T-helper 17 cell (primary cell): ENCODE data around the gene P2RY6. TPM values are rescaled to one million over a fixed set of nuclear protein-coding genes. Genes with fewer than 3 reads are reported as not detected.
"Not testable (repeated sequence)": the region's sequence is repeated elsewhere in the genome, so short reads cannot be mapped to it uniquely, and the experiment has no call there.

ENCODE experiments used
- ATAC-seq: fragments of 150-1000 bp; cut with Tn5 transposase; 2 replicates; pipeline ENCODE4 v1.10.0; 2021; ENCODE audit warnings: mild to moderate bottlenecking, moderate library complexity
- DNase-seq, 3 donors: peaks; one replicate each; pipeline versions ENCODE4 v3.0.0 to v3.0.0-alpha.2; 2020 to 2021
- H3K9me3 ChIP-seq: one replicate; pipeline ENCODE4 v1.7.0; 2013; ENCODE audit warnings: low read length, mild to moderate bottlenecking; ENCODE audit not compliant: control insufficient read depth, poor library complexity, severe bottlenecking
- H3K27ac Mint-ChIP-seq: one replicate; pipeline ENCODE4 v1.8.0; 2022; ENCODE audit warnings: mild to moderate bottlenecking, moderate library complexity, mixed read lengths
- H3K27me3 Mint-ChIP-seq: one replicate; pipeline ENCODE4 v1.8.0; 2022; ENCODE audit warnings: mixed read lengths
- H3K36me3 Mint-ChIP-seq: one replicate; pipeline ENCODE4 v1.8.0; 2022; ENCODE audit warnings: low read depth, mixed read lengths
- H3K4me1 Mint-ChIP-seq: one replicate; pipeline ENCODE4 v1.8.0; 2022; ENCODE audit warnings: mild to moderate bottlenecking, mixed read lengths
- H3K4me3 Mint-ChIP-seq: one replicate; pipeline ENCODE4 v1.8.0; 2022; ENCODE audit warnings: mild to moderate bottlenecking, moderate library complexity, mixed read lengths
- total RNA-seq, 4 donors: library from RNA in 2 of 4; stranded (reverse) in 2 of 4; gene quantifications; one replicate each; pipeline ENCODE4 v1.2.3 and lab custom pipeline; 2022 to 2026

Gene P2RY6
- total RNA-seq, 2 donors from 2014 or later: not detected

DNA sequence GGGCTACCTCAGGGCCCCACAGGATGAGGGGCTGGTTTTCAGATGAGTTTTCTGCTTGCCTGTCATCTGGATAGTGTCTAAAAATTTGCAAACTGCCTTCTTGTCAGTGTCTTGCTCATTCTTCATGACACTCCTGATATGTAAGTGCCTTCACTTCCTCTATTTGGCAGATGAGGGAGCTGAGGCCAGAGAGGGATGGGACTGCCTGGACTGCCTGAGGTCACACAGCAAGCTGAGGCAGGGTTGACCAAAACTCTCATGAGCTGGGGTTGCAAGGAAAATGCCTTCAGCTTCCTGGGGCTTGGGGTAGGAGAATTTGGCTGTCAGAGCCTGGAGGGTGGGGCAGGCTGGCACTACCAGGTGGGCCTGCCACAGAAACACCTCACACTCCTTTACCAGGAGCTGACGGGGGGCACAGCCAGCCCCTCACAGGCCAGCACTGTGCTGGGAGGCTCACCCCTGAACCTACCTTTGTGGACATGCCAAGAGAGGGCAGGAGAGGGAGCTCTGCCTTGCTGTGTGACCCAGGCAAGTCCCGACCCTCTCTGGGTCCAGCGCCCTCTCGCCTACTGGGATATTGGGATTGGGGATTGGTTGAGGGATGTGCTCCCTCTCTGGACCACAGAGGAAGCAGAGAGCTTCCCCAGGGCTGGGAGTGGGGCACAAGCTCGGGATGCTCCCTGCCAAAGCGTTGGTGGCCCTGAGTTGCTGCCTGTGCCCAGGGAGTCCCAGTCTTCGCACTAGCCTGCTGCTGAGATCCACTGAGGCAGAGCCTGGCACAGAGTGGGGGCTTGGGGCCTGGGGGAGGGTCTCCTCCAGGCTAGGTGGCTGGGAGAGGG, 1.9 kb upstream of the P2RY6 start:
- Mint-ChIP-seq H3K36me3 (no peaks in the 10 kb centered on the region), H3K27me3 (peaks cover 57% of the 10 kb centered on the region)

DNA sequence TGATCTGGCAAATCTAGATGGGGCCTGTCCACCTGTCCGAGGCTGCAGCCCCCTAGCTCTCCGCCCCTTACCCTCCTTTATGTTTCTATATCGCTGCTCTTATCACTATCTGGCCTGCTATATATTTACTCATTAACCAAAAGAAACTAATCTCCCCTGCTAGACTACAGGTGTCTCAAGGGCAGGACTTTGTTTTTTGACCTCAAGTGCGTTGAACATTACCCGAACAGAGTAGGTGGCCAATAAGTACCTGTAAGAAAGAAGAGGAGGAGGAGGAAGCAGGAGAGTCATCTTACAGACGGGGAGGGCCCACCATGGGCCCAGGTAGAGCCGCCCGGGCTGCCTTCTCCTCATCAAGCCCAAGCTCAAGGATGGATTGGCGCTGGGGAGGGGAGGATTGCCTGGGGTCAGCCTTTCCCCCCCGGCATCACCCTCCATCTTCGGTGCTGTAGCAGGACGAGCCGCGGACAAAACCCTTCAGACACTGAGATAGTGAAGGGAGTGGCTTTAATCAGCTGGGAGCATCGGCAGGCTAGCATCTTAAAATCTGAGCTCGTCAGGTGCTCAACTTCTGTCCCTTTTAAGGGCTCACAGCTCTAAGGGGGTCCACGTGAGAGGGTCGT, 1.2 kb upstream of the P2RY6 start:
- ATAC-seq (no peak), DNase-seq (no peak)
- Mint-ChIP-seq H3K4me3 (no peak overlapping the region), H3K27ac (no peak overlapping the region), H3K4me1 (no peaks in the 10 kb centered on the region), H3K27me3 (peaks cover 50% of the 10 kb centered on the region), H3K36me3 (no peaks in the 10 kb centered on the region)
- H3K9me3 ChIP-seq: no peaks in the 10 kb centered on the region

More for the DNA sequence above, 1.9 kb upstream of the P2RY6 start:
- no peak overlapping the region for H3K27ac Mint-ChIP-seq
- ATAC-seq (no peak), DNase-seq (no peak)
- no peaks in the 10 kb centered on the region for H3K4me1 Mint-ChIP-seq
- H3K4me3 Mint-ChIP-seq: no peak overlapping the region
- no peaks in the 10 kb centered on the region for H3K9me3 ChIP-seq

DNA sequence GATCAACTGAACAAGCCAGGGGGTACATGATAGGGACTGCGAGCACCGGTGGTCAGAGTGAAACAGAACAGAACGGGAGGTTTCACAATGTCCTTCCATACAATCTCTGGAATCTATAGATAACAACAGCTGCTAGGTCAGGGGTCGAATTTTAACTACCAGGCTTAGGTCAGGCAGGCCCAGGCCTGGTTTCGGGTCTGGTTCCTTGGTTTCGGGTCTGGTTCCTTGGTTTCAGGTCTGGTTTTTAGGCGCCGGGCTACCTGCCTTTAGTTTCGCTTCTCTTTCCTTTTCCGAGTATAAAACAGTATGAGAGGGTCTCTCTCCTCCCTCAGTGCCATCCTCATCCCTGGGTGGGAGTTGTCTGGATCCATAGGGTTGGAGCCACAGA, 666 bp upstream of the P2RY6 start:
- not testable (repeated sequence) for H3K4me1 Mint-ChIP-seq, ATAC-seq, DNase-seq, H3K27ac Mint-ChIP-seq, H3K9me3 ChIP-seq, H3K4me3 Mint-ChIP-seq, H3K36me3 Mint-ChIP-seq
- peaks cover 48% of the 10 kb centered on the region for H3K27me3 Mint-ChIP-seq

DNA sequence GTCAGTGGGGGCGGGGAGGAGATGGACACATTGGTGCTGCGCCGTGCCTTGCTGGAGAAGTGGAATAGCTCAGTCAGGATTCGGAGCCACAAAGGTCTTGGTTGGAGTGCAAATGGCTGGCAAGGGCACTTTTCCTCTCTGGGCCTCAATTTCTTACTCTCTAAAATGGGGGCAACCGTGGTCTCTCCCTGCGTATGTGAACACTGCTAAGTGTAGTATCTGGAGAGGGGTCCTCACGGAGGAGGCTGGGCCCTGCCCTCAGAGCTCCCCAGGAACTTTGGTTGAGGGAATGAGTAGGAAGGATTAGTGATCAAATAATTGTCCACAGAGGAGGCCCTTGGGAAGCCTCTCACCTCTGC, 521 bp downstream of the P2RY6 start:
- no peak overlapping the region for H3K27ac Mint-ChIP-seq
- ATAC-seq: no peak
- H3K4me1 Mint-ChIP-seq: no peaks in the 10 kb centered on the region
- peaks cover 43% of the 10 kb centered on the region for H3K27me3 Mint-ChIP-seq
- H3K4me3 Mint-ChIP-seq: no peak overlapping the region
- H3K36me3 Mint-ChIP-seq: no peaks in the 10 kb centered on the region
- no peak for DNase-seq
- no peaks in the 10 kb centered on the region for H3K9me3 ChIP-seq

DNA sequence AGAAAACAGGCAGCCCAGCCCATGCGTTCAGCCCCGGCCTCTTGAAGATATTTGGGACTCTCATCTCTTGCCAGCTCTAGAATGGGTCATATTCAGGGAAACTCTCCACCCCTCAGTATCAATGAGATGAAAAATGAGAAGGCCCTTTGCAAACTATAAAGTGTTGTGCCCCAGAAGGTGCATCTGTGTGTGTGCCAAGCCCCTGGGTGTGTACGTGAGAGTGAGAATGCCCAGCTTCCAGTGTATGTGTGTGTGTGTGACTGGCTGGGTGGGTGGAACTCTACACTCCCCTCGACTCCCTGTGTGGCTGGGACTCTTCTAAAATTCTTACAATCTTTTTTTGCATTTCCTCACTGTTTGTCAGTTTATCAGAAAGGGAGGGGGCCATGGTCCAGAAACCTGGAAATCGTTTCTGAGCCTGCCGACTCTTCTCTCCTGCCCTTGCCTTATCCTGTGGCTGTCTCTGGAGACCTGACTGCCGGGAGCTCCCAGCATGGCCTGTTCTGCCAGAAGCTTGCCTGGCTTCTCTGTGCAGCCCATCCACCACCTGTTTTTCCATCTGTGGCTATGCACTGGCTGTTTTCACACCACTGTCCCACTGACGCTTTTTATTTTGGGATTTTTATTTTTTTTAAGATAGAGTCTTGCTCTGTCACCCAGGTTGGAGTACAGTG, 1.2 kb downstream of the P2RY6 start:
- no peaks in the 10 kb centered on the region for H3K9me3 ChIP-seq
- H3K4me1 Mint-ChIP-seq: no peaks in the 10 kb centered on the region
- ATAC-seq (no peak), DNase-seq (no peak)
- no peak overlapping the region for H3K27ac Mint-ChIP-seq
- H3K4me3 Mint-ChIP-seq: no peak overlapping the region
- peaks cover 37% of the 10 kb centered on the region for H3K27me3 Mint-ChIP-seq
- no peaks in the 10 kb centered on the region for H3K36me3 Mint-ChIP-seq

DNA sequence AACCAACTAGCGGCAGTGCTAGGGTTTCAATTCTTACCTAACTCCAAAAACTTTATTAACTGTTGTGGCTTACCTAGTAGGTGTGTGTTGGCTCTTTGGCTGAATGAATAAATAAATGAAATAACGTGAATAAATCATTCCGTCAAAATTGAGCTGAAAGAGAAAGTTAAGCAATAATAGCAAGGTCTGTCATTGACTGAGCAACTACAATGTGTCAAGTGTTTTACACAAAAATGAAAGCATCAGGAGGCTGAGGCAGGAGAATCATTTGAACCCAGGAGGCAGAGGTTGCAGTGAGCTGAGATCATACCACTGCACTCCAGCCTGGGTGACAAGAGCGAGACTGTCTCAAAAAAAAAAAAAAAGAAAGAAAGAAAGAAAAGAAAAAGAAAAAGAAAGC, 2.1 kb downstream of the P2RY6 start:
- ATAC-seq, H3K4me3 Mint-ChIP-seq, DNase-seq, H3K9me3 ChIP-seq, H3K4me1 Mint-ChIP-seq, H3K36me3 Mint-ChIP-seq, H3K27ac Mint-ChIP-seq: not testable (repeated sequence)
- H3K27me3 Mint-ChIP-seq: peaks cover 30% of the 10 kb centered on the region

DNA sequence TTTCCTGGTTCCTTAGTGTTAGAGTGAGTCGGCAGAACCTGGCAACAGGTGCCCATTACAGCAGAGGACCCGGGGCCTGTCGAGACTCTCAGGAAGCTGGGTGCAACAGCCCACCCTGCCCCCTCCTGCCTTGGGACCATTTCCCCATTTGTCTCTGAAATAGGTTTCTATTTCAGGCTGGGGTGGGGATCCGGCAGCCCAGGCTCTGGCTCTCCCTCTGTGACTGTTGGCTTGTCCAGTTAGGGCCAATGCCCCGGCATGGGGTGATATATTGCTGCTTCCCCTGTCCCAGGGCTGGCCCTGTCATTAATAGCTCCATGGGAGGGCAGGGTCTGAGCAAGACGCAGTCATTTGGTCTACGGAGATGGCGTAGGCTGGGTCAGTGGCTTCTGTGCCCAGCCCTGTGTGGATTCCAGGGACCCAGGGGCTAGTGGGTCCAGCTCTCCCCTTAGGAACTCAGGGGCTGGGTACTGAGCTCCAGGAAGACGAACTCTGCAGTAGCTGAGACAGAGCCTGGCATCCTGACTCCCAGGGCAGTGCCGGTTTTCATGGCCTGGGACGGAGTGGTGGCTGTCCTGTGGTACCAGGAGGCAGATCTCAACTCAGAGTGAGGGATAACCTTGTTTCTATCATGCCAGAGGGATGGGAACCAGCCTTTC, 2.7 kb downstream of the P2RY6 start:
- H3K4me1 Mint-ChIP-seq: no peaks in the 10 kb centered on the region
- no peak overlapping the region for H3K27ac Mint-ChIP-seq
- no peaks in the 10 kb centered on the region for H3K9me3 ChIP-seq
- H3K4me3 Mint-ChIP-seq: no peak overlapping the region
- H3K27me3 Mint-ChIP-seq: peaks cover 27% of the 10 kb centered on the region
- DNase-seq (no peak), ATAC-seq (no peak)
- H3K36me3 Mint-ChIP-seq: no peaks in the 10 kb centered on the region

DNA sequence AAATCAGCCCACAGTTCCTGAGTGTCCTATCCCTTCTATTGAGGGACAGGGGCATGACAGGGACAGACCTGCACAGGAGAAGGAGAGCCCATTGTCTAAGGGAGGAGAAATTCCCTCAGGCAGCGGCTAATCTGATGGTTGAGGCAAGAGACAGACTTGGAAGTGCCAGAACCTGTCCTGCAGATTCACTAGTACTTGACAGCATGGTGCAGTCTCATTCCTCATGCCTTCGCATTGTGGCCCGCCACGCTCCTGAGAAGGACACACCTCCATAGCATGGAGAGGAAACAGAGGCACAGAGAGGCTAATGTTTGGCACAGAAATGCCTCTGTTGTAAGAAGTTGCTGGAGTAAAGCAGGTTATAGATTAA, 3.2 kb downstream of the P2RY6 start:
- Mint-ChIP-seq H3K27me3 (peaks cover 26% of the 10 kb centered on the region), H3K4me3 (no peak overlapping the region), H3K4me1 (no peaks in the 10 kb centered on the region), H3K27ac (no peak overlapping the region), H3K36me3 (no peaks in the 10 kb centered on the region)
- no peaks in the 10 kb centered on the region for H3K9me3 ChIP-seq
- no peak for DNase-seq
- ATAC-seq: no peak

DNA sequence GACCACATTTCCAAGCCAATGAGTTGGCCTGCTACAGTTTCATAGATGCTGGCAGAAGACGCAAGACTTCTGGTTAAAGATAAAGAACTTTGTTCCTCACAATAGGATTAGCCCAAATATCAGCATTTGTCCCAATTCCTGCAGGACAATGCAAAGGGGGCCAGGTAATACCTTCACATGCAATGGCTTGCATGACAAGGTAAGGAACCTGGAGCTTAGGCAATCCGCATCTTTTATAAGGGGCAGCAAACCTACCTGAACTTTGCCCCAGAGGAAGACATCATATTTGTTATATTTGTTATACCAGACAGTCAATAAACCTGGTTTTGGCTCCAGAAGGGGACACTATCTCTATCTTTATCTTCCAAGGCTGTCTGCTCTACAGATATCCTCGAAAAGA, 5.3 kb downstream of the P2RY6 start:
- H3K27me3 Mint-ChIP-seq: peaks cover 21% of the 10 kb centered on the region
- H3K36me3 Mint-ChIP-seq: no peaks in the 10 kb centered on the region
- no peak overlapping the region for H3K27ac Mint-ChIP-seq
- DNase-seq (no peak), ATAC-seq (no peak)
- H3K9me3 ChIP-seq: no peaks in the 10 kb centered on the region
- H3K4me3 Mint-ChIP-seq: no peak overlapping the region
- H3K4me1 Mint-ChIP-seq: no peaks in the 10 kb centered on the region

DNA sequence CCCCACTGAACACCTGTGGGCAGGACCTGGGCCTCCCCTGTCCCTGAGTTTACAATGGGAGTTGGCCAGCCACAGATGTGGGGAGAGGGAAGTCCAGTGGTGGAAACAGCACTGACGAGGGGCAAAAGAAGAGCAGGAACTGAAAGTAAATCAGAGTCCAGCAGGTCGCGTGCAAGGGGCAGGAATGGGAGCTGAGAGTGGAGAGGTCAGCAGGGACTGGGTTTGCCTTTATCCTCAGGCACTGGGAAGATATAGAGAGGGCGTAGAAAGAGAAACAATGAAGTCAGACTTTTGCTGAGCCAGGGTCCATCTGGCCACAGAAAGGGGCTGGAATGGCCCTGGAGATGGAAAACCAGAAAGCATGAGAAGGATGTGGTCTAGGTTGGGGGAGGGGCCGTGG, 8.5 kb downstream of the P2RY6 start:
- Mint-ChIP-seq H3K4me1 (peaks cover 6% of the 10 kb centered on the region), H3K27ac (no peak overlapping the region), H3K4me3 (no peak overlapping the region), H3K36me3 (peaks cover 7% of the 10 kb centered on the region), H3K27me3 (peaks cover 32% of the 10 kb centered on the region)
- ATAC-seq (no peak), DNase-seq (no peak)
- H3K9me3 ChIP-seq: no peaks in the 10 kb centered on the region

DNA sequence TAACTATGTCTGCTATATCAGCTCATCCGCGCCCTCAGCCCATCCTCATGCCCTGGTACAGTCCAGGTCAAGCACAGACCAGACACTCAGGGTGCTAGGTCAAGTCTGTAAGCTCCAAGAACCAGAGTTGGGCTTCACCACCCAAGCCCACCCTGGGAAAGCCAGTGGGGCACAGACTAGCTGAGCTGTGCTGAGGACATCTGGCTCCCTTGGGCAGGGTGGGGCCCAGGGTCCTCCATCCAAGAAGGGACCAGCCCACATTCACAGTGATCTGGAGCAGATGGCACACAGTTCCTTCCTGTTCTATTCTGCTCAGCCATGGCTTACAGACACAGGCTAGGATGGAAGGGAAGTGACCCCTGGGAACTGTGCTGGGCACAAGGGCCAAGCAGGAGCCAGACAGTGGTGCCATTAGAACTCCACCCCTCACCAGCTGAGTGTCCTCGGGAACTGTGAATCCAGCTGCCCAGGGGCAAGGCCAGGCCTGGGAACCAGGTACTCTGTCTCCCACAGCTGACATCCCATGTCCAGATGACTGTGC, 9.1 kb downstream of the P2RY6 start:
- DNase-seq (no peak), ATAC-seq (no peak)
- no peaks in the 10 kb centered on the region for H3K9me3 ChIP-seq
- Mint-ChIP-seq H3K27me3 (peaks cover 30% of the 10 kb centered on the region), H3K4me1 (peaks cover 6% of the 10 kb centered on the region), H3K4me3 (no peak overlapping the region), H3K27ac (no peak overlapping the region), H3K36me3 (peaks cover 7% of the 10 kb centered on the region)

DNA sequence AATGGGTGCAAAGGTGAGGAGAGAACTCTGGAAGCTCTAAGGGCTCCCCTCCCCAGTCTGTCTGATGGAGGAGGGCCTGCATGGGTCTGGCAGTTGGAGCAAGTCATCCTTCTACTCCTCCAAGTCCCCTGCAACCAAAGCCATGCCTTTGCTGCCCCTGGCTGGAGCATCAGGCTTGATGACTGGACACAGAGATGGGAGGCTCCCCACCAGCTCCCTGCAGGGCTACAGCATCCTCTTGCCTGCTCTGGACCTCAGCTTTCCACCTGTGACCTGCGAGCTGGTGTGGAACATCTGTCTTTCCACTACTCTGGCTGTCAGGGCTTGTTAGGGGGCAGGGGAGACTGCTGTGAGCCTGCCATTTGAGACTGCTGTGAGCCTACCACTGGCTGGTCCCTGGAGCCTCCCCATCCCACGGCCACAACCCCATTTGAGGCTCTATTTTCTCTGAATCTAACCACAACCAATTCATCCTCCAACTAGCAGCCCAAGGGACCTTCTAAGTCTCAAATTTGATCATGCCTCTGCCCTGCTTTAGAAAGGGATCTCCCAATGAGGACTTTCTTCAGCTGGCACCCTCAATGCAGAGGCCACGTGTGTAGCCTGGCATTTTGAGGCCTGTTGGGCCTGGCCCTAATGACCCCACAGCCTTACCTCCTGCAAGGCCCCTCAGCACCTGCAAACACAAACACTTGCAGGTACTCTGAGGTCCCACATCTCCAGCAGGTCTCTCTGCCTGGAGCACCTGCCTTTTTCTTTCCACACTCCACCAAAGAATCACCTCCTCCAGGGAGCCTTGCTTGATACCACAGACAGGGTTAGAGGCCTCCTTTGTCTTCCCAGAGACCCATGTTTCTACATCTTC, 9.9 kb downstream of the P2RY6 start:
- peaks cover 7% of the 10 kb centered on the region for H3K4me1 Mint-ChIP-seq
- H3K27me3 Mint-ChIP-seq: peaks cover 26% of the 10 kb centered on the region
- peaks cover 7% of the 10 kb centered on the region for H3K36me3 Mint-ChIP-seq
- DNase-seq (no peak), ATAC-seq (no peak)
- H3K9me3 ChIP-seq: no peaks in the 10 kb centered on the region
- no peak overlapping the region for H3K4me3 Mint-ChIP-seq
- H3K27ac Mint-ChIP-seq: no peak overlapping the region
